GM18505 (cell line): ENCODE results near the gene CMTM1.
"Not testable (repeated sequence)": the region's sequence is repeated elsewhere in the genome, so short reads cannot be mapped to it uniquely, and the experiment has no call there.

Source experiments
- ATAC-seq: cut with Tn5 transposase; IDR thresholded peaks from one replicate; pipeline ENCODE4 v1.9.1; 2021; ENCODE audit not compliant: unreplicated experiment
- POLR2A ChIP-seq: IDR thresholded peaks from 4 replicates; pipeline ENCODE4 v1.6.1; 2011; ENCODE audit warnings: borderline replicate concordance; ENCODE audit not compliant: insufficient read depth, insufficient read length; ENCODE audit errors: extremely low read depth

Gene CMTM1

GRCh38 chr16:66578651-66579531 is 12.7 kb downstream of the CMTM1 start, which contains the start of gene CMTM2:
Gene CMTM2 (plus strand): TSS chr16:66579463. CDS start chr16:66579608, 145 bp downstream.
- ATAC-seq, result no peak
- no peak for TF ChIP-seq POLR2A

- ATAC-seq, result no peak
- no peak for TF ChIP-seq POLR2A
Measured at GRCh38 chr16:66580605-66581209, 14.5 kb downstream of the CMTM1 start.

- no peak for TF ChIP-seq POLR2A
- ATAC-seq, result no peak
Measured at GRCh38 chr16:66581246-66581952, 15.2 kb downstream of the CMTM1 start.

GRCh38 chr16:66585481-66586239 is 19.4 kb downstream of the CMTM1 start:
- no peak for TF ChIP-seq POLR2A
- no peak for ATAC-seq

GRCh38 chr16:66587881-66588600 is 21.8 kb downstream of the CMTM1 start:
- no peak for TF ChIP-seq POLR2A
- ATAC-seq, result no peak

GRCh38 chr16:66588981-66589713 is 22.9 kb downstream of the CMTM1 start:
- peak; percentile 54 for ATAC-seq
- no peak for TF ChIP-seq POLR2A

- ATAC-seq, result no peak
- no peak for TF ChIP-seq POLR2A
Measured at GRCh38 chr16:66590322-66590721, 24.1 kb downstream of the CMTM1 start.

- TF ChIP-seq POLR2A, result no peak
- no peak for ATAC-seq
Measured at GRCh38 chr16:66591018-66591417, 24.8 kb downstream of the CMTM1 start.

- no peak for ATAC-seq
- TF ChIP-seq POLR2A, result no peak
Measured at GRCh38 chr16:66592241-66592640, 26.0 kb downstream of the CMTM1 start.

GRCh38 chr16:66592814-66593213 is 26.6 kb downstream of the CMTM1 start:
- no peak for ATAC-seq
- TF ChIP-seq POLR2A, result no peak

GRCh38 chr16:66594739-66595138 is 28.5 kb downstream of the CMTM1 start:
- no peak for TF ChIP-seq POLR2A
- ATAC-seq, result no peak

- ATAC-seq, result not testable (repeated sequence)
Measured at GRCh38 chr16:66596559-66596958, 30.3 kb downstream of the CMTM1 start.
